Astrocyte (in vitro differentiated cells and primary cell): ENCODE results near the gene TSGA10. TPM values are rescaled to one million over a fixed set of nuclear protein-coding genes. Genes with fewer than 3 reads are reported as not detected.

Experiments used
- DNase-seq: peaks from one replicate; pipeline ENCODE4 v3.0.0-alpha.2; 2010; ENCODE audit warnings: low read depth
- FAIRE-seq: peaks from 2 replicates; lab custom pipeline; 2011; peaks lifted over from hg19 to GRCh38; lab: Jason Lieb, UNC
- H2AFZ ChIP-seq: 2 replicates; pipeline ENCODE4 v1.6.0; 2012; ENCODE audit warnings: low read depth, low read length, inconsistent platforms
- H3K27ac ChIP-seq: 2 replicates; pipeline ENCODE4 v1.5.1; 2011; ENCODE audit warnings: low read depth, low read length, inconsistent platforms
- H3K27me3 ChIP-seq: 2 replicates; pipeline ENCODE4 v1.6.0; 2011; ENCODE audit warnings: low read length, inconsistent platforms; ENCODE audit not compliant: insufficient read depth
- H3K36me3 ChIP-seq: 2 replicates; pipeline ENCODE4 v1.5.1; 2011; ENCODE audit warnings: low read length, inconsistent platforms; ENCODE audit not compliant: insufficient read depth
- H3K4me1 ChIP-seq: 2 replicates; pipeline ENCODE4 v1.5.1; 2011; ENCODE audit warnings: low read length, inconsistent platforms; ENCODE audit not compliant: insufficient read depth
- H3K4me2 ChIP-seq: 2 replicates; pipeline ENCODE4 v1.6.0; 2012; ENCODE audit warnings: low read length, inconsistent platforms
- H3K4me3 ChIP-seq: 2 replicates; pipeline ENCODE4 v1.5.1; 2011; ENCODE audit warnings: low read depth, mild to moderate bottlenecking, low read length, inconsistent platforms; ENCODE audit not compliant: insufficient read depth
- H3K79me2 ChIP-seq: 2 replicates; pipeline ENCODE4 v1.6.0; 2012; ENCODE audit warnings: mild to moderate bottlenecking, low read length, inconsistent platforms; ENCODE audit not compliant: insufficient read depth
- H3K9ac ChIP-seq: 2 replicates; pipeline ENCODE4 v1.6.0; 2012; ENCODE audit warnings: mild to moderate bottlenecking, low read length, inconsistent platforms
- H3K9me3 ChIP-seq: 2 replicates; pipeline ENCODE4 v1.5.1; 2012; ENCODE audit warnings: low read depth, mild to moderate bottlenecking, low read length, inconsistent platforms; ENCODE audit not compliant: insufficient read depth
- H4K20me1 ChIP-seq: 2 replicates; pipeline ENCODE4 v1.6.0; 2012; ENCODE audit warnings: low read length, inconsistent platforms; ENCODE audit not compliant: insufficient read depth
- H3K27ac Mint-ChIP-seq: one replicate; pipeline ENCODE4 v1.8.0; 2021; ENCODE audit warnings: mild to moderate bottlenecking, mixed read lengths; ENCODE audit not compliant: unreplicated experiment
- H3K27me3 Mint-ChIP-seq: one replicate; pipeline ENCODE4 v1.8.0; 2021; ENCODE audit warnings: low read depth, mixed read lengths; ENCODE audit not compliant: unreplicated experiment
- H3K36me3 Mint-ChIP-seq: one replicate; pipeline ENCODE4 v1.8.0; 2021; ENCODE audit warnings: low read depth, mixed read lengths; ENCODE audit not compliant: unreplicated experiment
- H3K4me1 Mint-ChIP-seq: one replicate; pipeline ENCODE4 v1.8.0; 2021; ENCODE audit warnings: low read depth, mixed read lengths; ENCODE audit not compliant: unreplicated experiment
- H3K4me3 Mint-ChIP-seq: one replicate; pipeline ENCODE4 v1.8.0; 2021; ENCODE audit warnings: mild to moderate bottlenecking, moderate library complexity, mixed read lengths; ENCODE audit not compliant: unreplicated experiment
- H3K9me3 Mint-ChIP-seq: one replicate; pipeline ENCODE4 v1.8.0; 2021; ENCODE audit warnings: mild to moderate bottlenecking, mixed read lengths; ENCODE audit not compliant: unreplicated experiment
- EZH2 ChIP-seq: IDR thresholded peaks from 2 replicates; pipeline ENCODE4 v1.6.1; 2012; ENCODE audit warnings: mild to moderate bottlenecking, low read length, inconsistent platforms; ENCODE audit not compliant: insufficient read depth
- total RNA-seq: library from RNA; stranded (reverse); gene quantifications from 2 replicates; pipeline ENCODE4 v1.2.1, GENCODE V29; 2021
- TF ChIP-seq, protein P1 (sequence below): IDR thresholded peaks from 2 replicates; pipeline ENCODE4 v1.5.1; 2011; ENCODE audit warnings: low read depth, mild to moderate bottlenecking, inconsistent platforms, low read length, moderate library complexity; ENCODE audit not compliant: insufficient read depth

TSGA10 gene
- total RNA-seq, 1 donor from 2014 or later: 3.9 TPM

DNA sequence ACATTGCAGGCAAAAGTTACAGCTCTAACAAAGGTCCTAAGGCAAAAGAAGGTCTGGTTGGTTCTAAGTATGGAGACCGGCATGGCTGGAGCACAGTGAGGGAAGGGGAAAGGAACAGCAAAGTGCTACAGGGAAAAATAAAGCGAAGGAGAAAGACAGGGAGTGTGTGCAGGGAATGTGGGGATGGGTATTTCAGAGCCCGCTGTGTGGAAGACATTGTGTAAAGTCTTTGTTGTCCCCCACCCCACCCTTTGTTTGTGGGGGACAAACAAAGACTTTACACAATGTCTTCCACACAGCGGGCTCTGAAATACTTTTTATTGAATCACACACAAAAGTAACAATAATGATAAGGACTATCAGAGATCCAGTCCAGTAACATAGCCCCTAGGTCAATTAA is 42.1 kb downstream of the TSGA10 start:
- no peaks in the 10 kb centered on the region for H3K9me3 ChIP-seq
- H3K4me1 ChIP-seq: no peaks in the 10 kb centered on the region
- peaks cover 3% of the 10 kb centered on the region for H3K4me1 Mint-ChIP-seq
- TF ChIP-seq, protein P1, sequence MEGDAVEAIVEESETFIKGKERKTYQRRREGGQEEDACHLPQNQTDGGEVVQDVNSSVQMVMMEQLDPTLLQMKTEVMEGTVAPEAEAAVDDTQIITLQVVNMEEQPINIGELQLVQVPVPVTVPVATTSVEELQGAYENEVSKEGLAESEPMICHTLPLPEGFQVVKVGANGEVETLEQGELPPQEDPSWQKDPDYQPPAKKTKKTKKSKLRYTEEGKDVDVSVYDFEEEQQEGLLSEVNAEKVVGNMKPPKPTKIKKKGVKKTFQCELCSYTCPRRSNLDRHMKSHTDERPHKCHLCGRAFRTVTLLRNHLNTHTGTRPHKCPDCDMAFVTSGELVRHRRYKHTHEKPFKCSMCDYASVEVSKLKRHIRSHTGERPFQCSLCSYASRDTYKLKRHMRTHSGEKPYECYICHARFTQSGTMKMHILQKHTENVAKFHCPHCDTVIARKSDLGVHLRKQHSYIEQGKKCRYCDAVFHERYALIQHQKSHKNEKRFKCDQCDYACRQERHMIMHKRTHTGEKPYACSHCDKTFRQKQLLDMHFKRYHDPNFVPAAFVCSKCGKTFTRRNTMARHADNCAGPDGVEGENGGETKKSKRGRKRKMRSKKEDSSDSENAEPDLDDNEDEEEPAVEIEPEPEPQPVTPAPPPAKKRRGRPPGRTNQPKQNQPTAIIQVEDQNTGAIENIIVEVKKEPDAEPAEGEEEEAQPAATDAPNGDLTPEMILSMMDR: no peak
- TF ChIP-seq EZH2: no peak
- no peak overlapping the region for H3K4me3 Mint-ChIP-seq
- H3K36me3 ChIP-seq: no peaks in the 10 kb centered on the region
- H3K27ac Mint-ChIP-seq: no peak overlapping the region
- no peaks in the 10 kb centered on the region for H3K27me3 Mint-ChIP-seq
- FAIRE-seq: no peak
- H3K9ac ChIP-seq: no peak overlapping the region
- no peaks in the 10 kb centered on the region for H3K27me3 ChIP-seq
- H3K27ac ChIP-seq: no peak overlapping the region
- DNase-seq: no peak
- H4K20me1 ChIP-seq: no peaks in the 10 kb centered on the region
- H3K4me2 ChIP-seq: no peak overlapping the region
- H3K36me3 Mint-ChIP-seq: no peaks in the 10 kb centered on the region
- H3K9me3 Mint-ChIP-seq: no peaks in the 10 kb centered on the region
- no peak overlapping the region for H2AFZ ChIP-seq
- no peaks in the 10 kb centered on the region for H3K79me2 ChIP-seq
- H3K4me3 ChIP-seq: no peak overlapping the region

GRCh38 chr2:99111945-99112344 is 42.8 kb downstream of the TSGA10 start:
- no peak overlapping the region for H3K4me3 Mint-ChIP-seq
- H3K79me2 ChIP-seq: no peaks in the 10 kb centered on the region
- H3K9me3 ChIP-seq: no peaks in the 10 kb centered on the region
- no peaks in the 10 kb centered on the region for H4K20me1 ChIP-seq
- no peaks in the 10 kb centered on the region for H3K27me3 ChIP-seq
- no peak for FAIRE-seq
- peaks cover 3% of the 10 kb centered on the region for H3K4me1 Mint-ChIP-seq
- H3K4me1 ChIP-seq: no peaks in the 10 kb centered on the region
- DNase-seq: no peak
- no peaks in the 10 kb centered on the region for H3K36me3 Mint-ChIP-seq
- no peak overlapping the region for H3K4me3 ChIP-seq
- H3K27ac Mint-ChIP-seq: no peak overlapping the region
- H2AFZ ChIP-seq: no peak overlapping the region
- H3K9ac ChIP-seq: no peak overlapping the region
- H3K36me3 ChIP-seq: no peaks in the 10 kb centered on the region
- no peak overlapping the region for H3K4me2 ChIP-seq
- no peak for TF ChIP-seq EZH2
- TF ChIP-seq, protein P1: no peak
- H3K27ac ChIP-seq: no peak overlapping the region
- no peaks in the 10 kb centered on the region for H3K9me3 Mint-ChIP-seq
- H3K27me3 Mint-ChIP-seq: no peaks in the 10 kb centered on the region

DNA sequence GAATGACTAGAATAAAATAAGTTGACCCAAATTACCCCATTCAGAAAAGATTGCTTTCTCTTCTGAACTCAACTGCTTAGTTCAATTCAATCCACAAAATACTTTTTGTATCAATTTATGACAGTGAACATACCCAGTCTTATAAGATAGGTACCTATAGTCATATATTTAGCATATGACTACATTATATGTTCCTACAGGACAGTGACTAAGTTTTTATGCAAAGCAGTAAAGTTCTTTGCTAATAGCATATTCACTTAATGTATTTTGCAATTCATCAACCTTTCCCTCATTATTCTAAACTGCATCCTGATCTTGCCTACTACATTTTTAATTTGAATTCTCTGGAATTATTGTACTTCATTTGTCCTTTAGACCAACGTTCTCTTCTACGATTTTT is 43.5 kb downstream of the TSGA10 start:
- Mint-ChIP-seq H3K4me3 (no peak overlapping the region), H3K36me3 (no peaks in the 10 kb centered on the region), H3K27ac (no peak overlapping the region), H3K9me3 (no peaks in the 10 kb centered on the region), H3K4me1 (peaks cover 3% of the 10 kb centered on the region), H3K27me3 (no peaks in the 10 kb centered on the region)
- H3K4me3 ChIP-seq: no peak overlapping the region
- no peak overlapping the region for H3K9ac ChIP-seq
- FAIRE-seq (no peak), DNase-seq (no peak)
- no peaks in the 10 kb centered on the region for H3K27me3 ChIP-seq
- H3K4me1 ChIP-seq: no peaks in the 10 kb centered on the region
- H3K79me2 ChIP-seq: no peaks in the 10 kb centered on the region
- H3K27ac ChIP-seq: no peak overlapping the region
- H3K9me3 ChIP-seq: no peaks in the 10 kb centered on the region
- no peak overlapping the region for H3K4me2 ChIP-seq
- no peaks in the 10 kb centered on the region for H3K36me3 ChIP-seq
- no peaks in the 10 kb centered on the region for H4K20me1 ChIP-seq
- TF ChIP-seq, protein P1: no peak
- no peak for TF ChIP-seq EZH2
- no peak overlapping the region for H2AFZ ChIP-seq
